GM21723 (cell line): Measurements from ENCODE around the gene TIMM17A.
"Not testable (repeated sequence)": the region's sequence is repeated elsewhere in the genome, so short reads cannot be mapped to it uniquely, and the experiment has no call there.

Experiments
- ATAC-seq: cut with Tn5 transposase; IDR thresholded peaks from one replicate; pipeline ENCODE4 v1.9.1; 2021; ENCODE audit warnings: mild to moderate bottlenecking, moderate library complexity; ENCODE audit not compliant: unreplicated experiment

Gene TIMM17A

DNA sequence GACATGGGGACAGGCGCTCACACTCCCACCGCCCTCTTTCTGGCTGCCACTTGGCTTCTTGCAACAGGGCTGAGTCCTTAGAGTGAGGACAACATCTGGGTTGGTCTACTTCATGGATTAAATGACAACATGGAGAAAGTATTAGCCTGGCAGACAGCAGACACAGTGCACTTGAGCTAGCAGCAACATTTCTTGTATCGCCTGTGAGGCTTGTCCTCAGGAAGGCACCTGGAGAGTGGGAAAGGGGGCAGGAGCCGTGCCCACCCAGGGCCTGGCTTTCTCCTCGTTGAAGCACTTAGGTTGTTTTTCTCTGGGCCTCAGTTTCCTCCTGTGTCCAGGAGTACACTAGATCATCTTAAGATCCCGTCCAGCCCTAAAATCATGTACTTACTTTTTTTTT is 58.8 kb downstream of the TIMM17A start:
- no peak for ATAC-seq

DNA sequence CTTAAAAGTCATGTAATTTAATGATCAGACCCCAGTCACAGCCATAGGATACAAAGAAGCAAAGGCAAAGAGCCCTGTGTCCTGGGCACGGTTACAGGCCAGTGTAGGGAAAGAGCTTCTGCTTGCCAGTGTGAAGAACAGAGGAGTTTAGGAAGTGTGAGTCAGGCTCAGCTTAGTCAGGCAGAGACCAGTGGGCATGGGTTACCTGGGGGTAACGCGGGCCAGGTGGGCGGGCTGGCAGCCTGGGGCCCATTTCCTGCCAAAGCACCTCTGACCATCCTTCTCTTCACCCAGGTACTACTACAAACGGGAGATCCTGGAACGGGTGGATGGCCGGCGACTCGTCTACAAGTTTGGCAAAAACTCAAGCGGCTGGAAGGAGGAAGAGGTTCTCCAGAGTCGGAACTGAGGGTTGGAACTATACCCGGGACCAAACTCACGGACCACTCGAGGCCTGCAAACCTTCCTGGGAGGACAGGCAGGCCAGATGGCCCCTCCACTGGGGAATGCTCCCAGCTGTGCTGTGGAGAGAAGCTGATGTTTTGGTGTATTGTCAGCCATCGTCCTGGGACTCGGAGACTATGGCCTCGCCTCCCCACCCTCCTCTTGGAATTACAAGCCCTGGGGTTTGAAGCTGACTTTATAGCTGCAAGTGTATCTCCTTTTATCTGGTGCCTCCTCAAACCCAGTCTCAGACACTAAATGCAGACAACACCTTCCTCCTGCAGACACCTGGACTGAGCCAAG is 59.8 kb downstream of the TIMM17A start:
- no peak for ATAC-seq

DNA sequence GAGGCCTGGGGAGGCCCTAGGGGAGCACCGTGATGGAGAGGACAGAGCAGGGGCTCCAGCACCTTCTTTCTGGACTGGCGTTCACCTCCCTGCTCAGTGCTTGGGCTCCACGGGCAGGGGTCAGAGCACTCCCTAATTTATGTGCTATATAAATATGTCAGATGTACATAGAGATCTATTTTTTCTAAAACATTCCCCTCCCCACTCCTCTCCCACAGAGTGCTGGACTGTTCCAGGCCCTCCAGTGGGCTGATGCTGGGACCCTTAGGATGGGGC is 60.3 kb downstream of the TIMM17A start:
- ATAC-seq, result no peak

DNA sequence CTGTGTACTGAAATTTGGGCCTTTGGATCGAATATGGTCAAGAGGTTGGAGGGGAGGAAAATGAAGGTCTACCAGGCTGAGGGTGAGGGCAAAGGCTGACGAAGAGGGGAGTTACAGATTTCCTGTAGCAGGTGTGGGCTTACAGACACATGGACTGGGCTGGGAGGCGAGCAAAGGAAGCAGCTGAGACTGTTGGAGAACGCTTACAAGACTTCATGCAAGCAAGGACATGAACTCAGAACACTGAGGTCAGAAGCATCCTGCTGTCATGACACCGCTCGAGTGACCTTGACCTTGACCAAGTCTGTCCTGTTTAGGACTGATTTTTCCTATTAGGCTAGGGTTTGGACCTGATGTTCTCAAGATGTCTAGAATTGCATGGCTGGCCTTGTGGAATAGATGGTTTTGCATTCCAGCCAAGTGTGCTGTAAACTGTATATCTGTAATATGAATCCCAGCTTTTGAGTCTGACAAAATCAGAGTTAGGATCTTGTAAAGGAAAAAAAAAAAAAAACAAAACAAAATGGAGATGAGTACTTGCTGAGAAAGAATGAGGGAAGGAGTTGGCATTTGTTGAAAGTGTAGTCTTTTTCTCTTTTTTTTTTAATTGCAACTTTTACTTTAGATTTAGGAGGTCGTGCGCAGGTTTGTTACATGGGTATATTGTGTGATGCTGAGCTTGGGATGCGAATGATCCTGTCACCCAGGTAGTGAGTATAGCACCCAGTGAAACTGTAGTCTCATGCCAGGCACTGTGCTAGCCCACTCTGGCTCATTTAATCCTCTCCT is 60.9 kb downstream of the TIMM17A start:
- ATAC-seq, result no peak

DNA sequence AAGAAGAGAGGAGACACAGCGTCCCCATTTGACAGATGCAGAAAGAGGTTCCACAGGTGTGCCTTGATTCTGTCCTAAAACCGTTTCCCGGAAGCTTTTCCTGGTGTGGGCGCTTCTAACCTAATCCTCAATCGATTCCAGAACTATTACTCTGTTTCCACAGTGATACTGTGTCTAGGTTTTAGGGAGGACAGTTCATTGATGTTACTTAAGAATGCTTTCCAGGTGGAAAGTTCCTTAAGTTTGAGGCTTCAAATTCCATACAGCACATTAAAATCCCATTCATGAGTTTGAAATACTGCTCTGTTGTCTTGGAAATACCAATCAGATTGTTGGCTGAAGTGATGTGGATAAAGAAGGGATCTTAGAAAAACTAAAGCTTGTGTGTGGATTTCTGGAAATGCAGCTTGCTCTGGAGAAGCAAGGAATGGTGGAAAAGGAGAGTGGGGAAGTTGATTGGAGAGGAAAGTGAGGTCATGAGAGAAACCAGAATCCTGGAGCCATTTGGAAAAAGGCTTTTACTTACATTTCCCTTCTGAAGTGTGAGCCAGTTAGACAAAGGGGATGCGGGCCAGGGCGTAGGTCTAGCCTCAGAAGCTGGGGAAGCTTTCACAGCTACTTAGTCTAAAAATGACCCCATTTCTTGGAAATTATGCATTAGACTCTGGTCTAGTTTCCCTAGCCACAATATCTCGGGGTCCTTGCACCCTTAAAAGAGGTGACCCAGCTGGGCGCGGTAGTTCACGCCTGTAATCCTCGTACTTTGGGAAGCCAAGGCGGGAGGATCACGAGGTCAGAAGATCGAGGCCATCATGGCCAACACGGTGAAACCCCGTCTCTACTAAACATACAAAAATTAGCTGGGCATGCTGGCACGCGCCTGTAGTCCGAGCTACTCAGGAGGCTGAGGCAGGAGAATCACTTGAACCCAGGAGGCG is 61.8 kb downstream of the TIMM17A start:
- no peak for ATAC-seq

DNA sequence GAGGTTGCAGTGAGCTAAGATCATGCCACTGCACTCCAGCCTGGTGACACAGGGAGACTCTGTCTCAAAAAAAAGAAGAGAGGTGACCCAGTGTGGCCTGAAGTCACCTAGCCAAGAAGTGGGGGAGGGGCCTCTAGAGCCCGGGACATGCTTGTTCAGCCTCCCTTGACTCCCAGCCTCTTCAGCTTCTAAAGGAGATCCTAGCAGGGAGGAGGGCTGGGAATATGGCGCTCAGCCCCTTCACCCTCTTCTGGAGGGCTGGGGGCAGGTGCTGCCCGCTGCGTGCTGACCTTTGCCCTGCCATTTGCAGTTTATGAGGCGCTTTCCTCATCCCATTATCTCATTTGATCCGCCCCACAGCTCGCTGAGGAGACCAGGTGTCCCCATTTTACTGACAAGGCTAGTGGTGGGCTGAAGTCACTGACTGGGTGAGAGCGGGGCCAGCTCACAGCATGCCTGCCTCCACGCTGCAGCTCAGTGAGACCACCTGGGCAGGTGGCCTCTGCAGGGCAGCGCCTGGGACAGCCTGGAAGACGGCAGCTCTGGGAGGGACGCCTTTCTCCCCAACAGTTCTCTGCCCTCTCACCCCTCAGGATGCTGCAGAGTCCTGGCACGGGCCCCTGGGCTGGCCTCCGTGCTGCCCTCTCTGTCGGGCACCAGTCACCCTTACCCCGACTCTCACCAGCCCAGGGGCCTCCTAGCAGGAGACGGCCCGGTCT is 62.6 kb downstream of the TIMM17A start:
- ATAC-seq, result no peak

DNA sequence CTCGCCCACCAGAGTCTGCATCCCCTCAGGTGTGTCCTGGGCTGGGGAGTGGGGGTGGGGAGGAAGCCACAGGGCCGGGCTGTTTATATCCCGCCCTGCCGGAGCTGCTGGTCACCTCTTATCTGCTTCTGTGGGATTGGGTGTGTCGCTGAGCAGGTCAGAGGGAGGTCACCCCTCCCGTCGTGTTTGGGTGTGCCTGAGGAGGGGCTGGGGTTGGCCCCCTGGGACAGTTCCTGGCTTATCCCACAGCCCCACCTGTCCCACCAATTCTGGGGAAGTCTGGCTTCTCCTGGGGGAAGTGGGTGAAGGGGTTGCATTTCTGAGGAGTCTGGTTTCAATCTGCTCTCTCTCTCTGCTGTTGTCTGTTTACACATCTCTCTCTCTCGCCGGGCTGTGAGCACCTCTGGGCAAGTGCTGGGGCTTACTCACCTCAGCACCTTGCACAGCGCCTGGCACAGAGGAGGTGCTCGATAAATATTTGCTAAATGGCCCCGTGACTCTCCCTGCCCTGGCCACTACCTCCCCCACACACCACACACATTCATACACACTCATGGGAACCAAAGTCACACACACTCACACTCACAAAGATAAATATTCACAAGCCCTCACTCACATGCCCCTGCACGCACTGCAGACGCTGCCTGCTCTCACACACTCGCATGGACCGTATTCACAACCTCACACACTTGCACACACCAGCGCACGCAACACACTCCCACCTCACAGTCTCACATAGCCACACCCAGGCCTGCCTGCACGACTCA is 63.3 kb downstream of the TIMM17A start:
- ATAC-seq, result no peak

DNA sequence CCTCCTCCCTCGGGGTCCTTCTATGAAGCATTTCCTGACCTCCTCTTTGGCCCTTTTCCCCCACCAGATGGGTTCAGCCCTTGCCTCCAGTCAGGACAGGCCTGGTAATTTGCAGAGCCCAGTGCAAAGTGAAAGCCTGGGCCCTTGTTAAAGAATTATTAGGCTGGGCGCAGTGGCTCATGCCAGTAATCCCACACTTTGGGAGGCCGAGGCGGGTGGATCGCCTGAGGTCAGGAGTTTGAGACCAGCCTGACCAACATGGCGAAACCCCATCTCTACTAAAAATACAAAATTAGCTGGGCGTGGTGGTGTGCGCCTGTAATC is 63.9 kb downstream of the TIMM17A start:
- not testable (repeated sequence) for ATAC-seq
